Measurements from ENCODE around the gene MICALL1.

DNA sequence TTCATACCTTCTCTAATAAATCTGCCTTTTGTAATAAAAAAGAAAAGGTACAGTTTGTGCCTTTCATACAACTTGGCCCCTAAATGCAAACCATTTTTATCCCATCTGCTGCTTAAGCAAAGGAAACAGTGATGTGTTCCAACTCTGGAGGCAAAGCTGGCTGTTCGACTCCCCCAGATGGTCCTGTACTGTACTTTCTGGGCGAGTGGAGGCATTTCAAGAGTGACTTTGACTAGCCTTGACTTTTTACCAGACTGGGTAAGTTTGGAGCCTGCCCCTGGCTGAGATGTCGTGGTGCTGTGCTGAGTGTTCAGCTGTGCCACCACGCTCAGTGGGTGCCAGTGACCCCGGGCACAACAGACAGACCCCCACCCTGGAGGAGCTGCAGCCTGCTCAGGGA lies 10.2 kb downstream of the MICALL1 start:
- TF ChIP-seq POLR2A (IDR thresholded peaks at IDR 0.05) (no peak), CTCF (IDR thresholded peaks at IDR 0.05) (no peak)
